HCT116 (cell line): Measurements from ENCODE around the gene LCOR. TPM values are rescaled to one million over a fixed set of nuclear protein-coding genes. Genes with fewer than 3 reads are reported as not detected.

ENCODE experiments used
- ATAC-seq: fragments of 200-7000 bp; cut with Tn5 transposase; 2 replicates; pipeline ENCODE4 v1.9.1; 2020; ENCODE audit warnings: mild to moderate bottlenecking, moderate library complexity
- BruUV-seq: library from RNA; stranded (reverse); fragments of 400-500 nt; replicated peaks from 2 replicates; lab custom pipeline; 2021; lab: Mats Ljungman, UMichigan
- CTCF ChIA-PET: fragments of 300-600 bp; sonication (Branson Sonifier 250); formaldehyde crosslinking; loops from one replicate; lab custom pipeline; 2021; ENCODE audit warnings: antibody characterized with exemption; lab: Charles Lee
- POLR2A ChIA-PET: fragments of 300-600, 350-600 bp; sonication (Branson Sonifier 250); formaldehyde crosslinking; loops from one replicate; lab custom pipeline; 2021; ENCODE audit warnings: antibody characterized with exemption; lab: Charles Lee
- RAD21 ChIA-PET, 2 experiments: fragments of 300-600 bp; sonication (Branson Sonifier 250); formaldehyde crosslinking; loops; one replicate each; lab custom pipeline; 2023; ENCODE audit warnings: low total read pairs in 2 of 2; ENCODE audit not compliant: uncharacterized antibody in 2 of 2, unreplicated experiment in 2 of 2, low non-redundant PET in 1 of 2; lab: Charles Lee
- DNase-seq: peaks from one replicate; pipeline ENCODE4 v3.0.0-alpha.2; 2010; ENCODE audit warnings: low read depth, low spot score
- H2AFZ ChIP-seq: fragments of 200-600 bp; shearing (Covaris generic), sonication (generic); 2 replicates; pipeline ENCODE4 v1.6.1; 2017; ENCODE audit warnings: low read depth, mixed run types, mixed read lengths, antibody characterized with exemption, low read length; ENCODE audit not compliant: poor library complexity, severe bottlenecking
- H3K27ac ChIP-seq: 2 replicates; pipeline ENCODE4 v1.5.1; 2012; ENCODE audit warnings: low read depth, low read length
- H3K27me3 ChIP-seq: fragments of 200-600 bp; sonication (generic); 2 replicates; pipeline ENCODE4 v1.6.1; 2016; ENCODE audit warnings: mixed run types, low read length, mixed read lengths; ENCODE audit not compliant: insufficient read depth
- H3K36me3 ChIP-seq, 2 experiments: fragments of 200-500 bp in 1 of 2; fragments of 200-600 bp in 1 of 2; sonication (Bioruptor generic) in 1 of 2; sonication (generic) in 1 of 2; 2 replicates each; pipeline versions ENCODE4 v1.5.1 to v1.6.1; 2014 to 2016; ENCODE audit warnings: low read length in 2 of 2, inconsistent platforms in 1 of 2, mixed read lengths in 1 of 2, mixed run types in 1 of 2; ENCODE audit not compliant: insufficient read depth in 2 of 2, control insufficient read depth in 1 of 2
- H3K4me1 ChIP-seq, 2 experiments: fragments of 200-600 bp in 1 of 2; sonication (generic) in 1 of 2; 2 replicates each; pipeline versions ENCODE4 v1.5.1 to v1.6.1; 2012 to 2017; ENCODE audit warnings: low read length in 2 of 2, inconsistent platforms in 1 of 2, mild to moderate bottlenecking in 1 of 2, mixed read lengths in 1 of 2, mixed run types in 1 of 2, moderate library complexity in 1 of 2; ENCODE audit not compliant: insufficient read depth in 2 of 2, control insufficient read depth in 1 of 2
- H3K4me2 ChIP-seq: fragments of 200-600 bp; sonication (generic); 2 replicates; pipeline ENCODE4 v1.6.1; 2017; ENCODE audit warnings: mixed run types, low read length, mixed read lengths
- H3K4me3 ChIP-seq, 2 experiments: fragments of 200-600 bp in 1 of 2; sonication (generic) in 1 of 2; replicated peaks in 1 of 2; 2 replicates each; pipeline ENCODE4 v1.5.1; 2011 to 2016; ENCODE audit warnings: low read length in 2 of 2, control low read depth in 1 of 2, low read depth in 1 of 2, mild to moderate bottlenecking in 1 of 2, mixed read lengths in 1 of 2, mixed run types in 1 of 2
- H3K79me2 ChIP-seq: fragments of 200-600 bp; sonication (generic); 2 replicates; pipeline ENCODE4 v1.6.1; 2017; ENCODE audit warnings: mild to moderate bottlenecking, mixed run types, low read length, moderate library complexity, mixed read lengths; ENCODE audit not compliant: insufficient read depth
- H3K9ac ChIP-seq: fragments of 200-600 bp; sonication (generic); 2 replicates; pipeline ENCODE4 v1.6.1; 2016; ENCODE audit warnings: low read length, mixed read lengths
- H3K9me2 ChIP-seq: fragments of 200-600 bp; sonication (generic), shearing (Covaris generic); 2 replicates; pipeline ENCODE4 v1.6.1; 2017; ENCODE audit warnings: mixed run types, mild to moderate bottlenecking, moderate library complexity; ENCODE audit not compliant: insufficient read depth
- H3K9me3 ChIP-seq, 2 experiments: fragments of 200-500 bp in 1 of 2; fragments of 200-600 bp in 1 of 2; sonication (Bioruptor generic) in 1 of 2; sonication (generic) in 1 of 2; 2 replicates each; pipeline ENCODE4 v1.6.1; 2014 to 2017; ENCODE audit warnings: low read length in 2 of 2, mixed read lengths in 2 of 2, inconsistent platforms in 1 of 2, low read depth in 1 of 2, mild to moderate bottlenecking in 1 of 2, mixed run types in 1 of 2, moderate library complexity in 1 of 2; ENCODE audit not compliant: control insufficient read depth in 1 of 2, insufficient read depth in 1 of 2
- H4K20me1 ChIP-seq: fragments of 200-600 bp; sonication (generic), shearing (Covaris generic); 2 replicates; pipeline ENCODE4 v1.6.1; 2017; ENCODE audit warnings: mixed run types, mild to moderate bottlenecking, moderate library complexity; ENCODE audit not compliant: insufficient read depth
- CBX3 ChIP-seq: IDR thresholded peaks from 2 replicates; pipeline ENCODE4 v1.6.1; 2012; ENCODE audit warnings: low read depth
- FOSL1 ChIP-seq: IDR thresholded peaks from 2 replicates; pipeline ENCODE4 v1.6.1; 2012; ENCODE audit warnings: low read depth
- RAD21 ChIP-seq: IDR thresholded peaks from 2 replicates; pipeline ENCODE4 v1.6.1; 2012; ENCODE audit warnings: low read depth, mild to moderate bottlenecking
- intact Hi-C: fragments of 100-400 bp; cut with micrococcal nuclease; formaldehyde crosslinking; loops from 2 replicates; pipeline ENCODE4 v1.10.0; 2022
- total RNA-seq: library from RNA; stranded (reverse); gene quantifications from one replicate; pipeline ENCODE4 v1.2.1, GENCODE V29; 2021; ENCODE audit not compliant: unreplicated experiment
- TF ChIP-seq, protein P1 (sequence below), 3 experiments: fragments of 200-600 bp in 1 of 3; sonication (generic) in 1 of 3; IDR thresholded peaks in 2 of 3; conservative IDR thresholded peaks in 1 of 3; 2 replicates each; pipeline ENCODE4 v1.5.1; 2012 to 2017; ENCODE audit warnings: low read depth in 2 of 3, low read length in 2 of 3, antibody characterized with exemption in 1 of 3, borderline replicate concordance in 1 of 3, control low read depth in 1 of 3, mild to moderate bottlenecking in 1 of 3, mixed read lengths in 1 of 3, mixed run types in 1 of 3, moderate library complexity in 1 of 3; ENCODE audit not compliant: insufficient read depth in 1 of 3

Gene LCOR
- total RNA-seq, 1 experiment from 2014 or later: 59.9 TPM

- ChIA-PET CTCF (interaction anchor here (1.4 to 2.1 kb wide), 2 partner anchors 13 to 115 kb away, joined by 5 to 6 read pairs; no protein-coding TSS in a partner anchor), RAD21 (interaction anchor here in 1 of 2 experiments (0.7 kb wide), 1 partner anchor 150 kb away, joined by 3 read pairs; no protein-coding TSS in a partner anchor), POLR2A (no interaction called here)
- H4K20me1 ChIP-seq: peaks cover 12% of the 10 kb centered on the region; the same call in 1 of the 2 replicates
- peaks cover 28% of the 10 kb centered on the region for H3K79me2 ChIP-seq
- H3K9ac ChIP-seq: no peak overlapping the region
- no peak overlapping the region for H3K4me3 ChIP-seq
- H3K9me3 ChIP-seq: no peaks in the 10 kb centered on the region
- H2AFZ ChIP-seq: no peak overlapping the region
- BruUV-seq: no TSS peak
- intact Hi-C loops: loop anchor here (10.0 kb wide), 1 partner anchor 114 kb away; no protein-coding TSS in a partner anchor
- H3K27ac ChIP-seq: no peak overlapping the region
- no peaks in the 10 kb centered on the region for H3K27me3 ChIP-seq
- no peaks in the 10 kb centered on the region for H3K36me3 ChIP-seq
- DNase-seq (peak; percentile 24), ATAC-seq (peak; percentile 79)
- no peaks in the 10 kb centered on the region for H3K9me2 ChIP-seq
- peaks cover 4 to 6% of the 10 kb centered on the region in 2 experiments; a peak in 3 of 4 replicates for H3K4me1 ChIP-seq
- TF ChIP-seq, protein P1, sequence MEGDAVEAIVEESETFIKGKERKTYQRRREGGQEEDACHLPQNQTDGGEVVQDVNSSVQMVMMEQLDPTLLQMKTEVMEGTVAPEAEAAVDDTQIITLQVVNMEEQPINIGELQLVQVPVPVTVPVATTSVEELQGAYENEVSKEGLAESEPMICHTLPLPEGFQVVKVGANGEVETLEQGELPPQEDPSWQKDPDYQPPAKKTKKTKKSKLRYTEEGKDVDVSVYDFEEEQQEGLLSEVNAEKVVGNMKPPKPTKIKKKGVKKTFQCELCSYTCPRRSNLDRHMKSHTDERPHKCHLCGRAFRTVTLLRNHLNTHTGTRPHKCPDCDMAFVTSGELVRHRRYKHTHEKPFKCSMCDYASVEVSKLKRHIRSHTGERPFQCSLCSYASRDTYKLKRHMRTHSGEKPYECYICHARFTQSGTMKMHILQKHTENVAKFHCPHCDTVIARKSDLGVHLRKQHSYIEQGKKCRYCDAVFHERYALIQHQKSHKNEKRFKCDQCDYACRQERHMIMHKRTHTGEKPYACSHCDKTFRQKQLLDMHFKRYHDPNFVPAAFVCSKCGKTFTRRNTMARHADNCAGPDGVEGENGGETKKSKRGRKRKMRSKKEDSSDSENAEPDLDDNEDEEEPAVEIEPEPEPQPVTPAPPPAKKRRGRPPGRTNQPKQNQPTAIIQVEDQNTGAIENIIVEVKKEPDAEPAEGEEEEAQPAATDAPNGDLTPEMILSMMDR (IDR thresholded peaks at IDR 0.05 in 2 of 3, conservative IDR thresholded peaks at IDR 0.05 in 1 of 3; ENCODE audit: borderline replicate concordance in 1 of 3, insufficient read depth in 1 of 3, low read depth in 2 of 3, low read length in 2 of 3): peak; percentile 54 to 77 (median 68); a peak in 5 of 6 replicates
- TF ChIP-seq RAD21 (peak; percentile 57), CBX3 (0 out of 2 replicates have a peak, but pooled peaks have one; percentile 54), FOSL1 (no peak)
- no peak overlapping the region for H3K4me2 ChIP-seq
These were observed 78.6 kb downstream of the LCOR start for GRCh38 chr10:96910488-96911395.
